HG02759 (cell line): ENCODE data around the gene SLC13A4.

ENCODE experiments used
- ATAC-seq: cut with Tn5 transposase; IDR thresholded peaks from one replicate; pipeline ENCODE4 v1.9.1; 2021; ENCODE audit warnings: mild to moderate bottlenecking, moderate library complexity; ENCODE audit not compliant: unreplicated experiment

The SLC13A4 gene

DNA sequence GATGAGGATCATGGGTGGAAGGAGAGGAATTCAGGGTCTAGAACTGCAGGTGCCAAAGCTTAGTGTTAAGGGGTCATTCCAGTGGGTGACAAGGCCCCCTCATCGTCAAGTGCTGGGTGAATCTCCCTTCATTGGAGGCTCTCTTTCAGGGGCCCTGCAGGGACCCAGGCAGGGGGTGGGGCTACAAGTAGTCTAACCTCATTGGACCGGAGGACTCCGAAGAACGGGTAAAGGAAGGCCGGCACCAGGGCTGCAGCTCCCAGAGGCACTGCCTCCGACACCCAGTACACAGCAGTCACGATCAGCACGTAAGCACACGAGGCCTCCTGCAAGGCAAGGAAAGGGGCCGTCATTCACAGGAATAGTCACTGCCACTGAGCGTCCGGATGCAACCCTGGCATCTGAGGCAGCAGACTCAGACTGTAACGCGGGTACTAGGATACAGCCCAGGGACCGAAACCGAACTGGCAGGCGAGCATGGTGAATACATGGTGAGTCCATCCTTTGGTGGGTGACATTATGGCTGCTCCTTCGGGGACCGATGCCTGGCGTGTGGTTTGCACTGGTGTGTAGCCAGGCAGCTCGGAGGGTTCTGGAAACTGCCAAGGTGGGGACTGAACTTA is 6.7 kb downstream of the SLC13A4 start:
- ATAC-seq, result no peak

- no peak for ATAC-seq
Measured at GRCh38 chr7:135719688-135720087, 8.3 kb downstream of the SLC13A4 start.

DNA sequence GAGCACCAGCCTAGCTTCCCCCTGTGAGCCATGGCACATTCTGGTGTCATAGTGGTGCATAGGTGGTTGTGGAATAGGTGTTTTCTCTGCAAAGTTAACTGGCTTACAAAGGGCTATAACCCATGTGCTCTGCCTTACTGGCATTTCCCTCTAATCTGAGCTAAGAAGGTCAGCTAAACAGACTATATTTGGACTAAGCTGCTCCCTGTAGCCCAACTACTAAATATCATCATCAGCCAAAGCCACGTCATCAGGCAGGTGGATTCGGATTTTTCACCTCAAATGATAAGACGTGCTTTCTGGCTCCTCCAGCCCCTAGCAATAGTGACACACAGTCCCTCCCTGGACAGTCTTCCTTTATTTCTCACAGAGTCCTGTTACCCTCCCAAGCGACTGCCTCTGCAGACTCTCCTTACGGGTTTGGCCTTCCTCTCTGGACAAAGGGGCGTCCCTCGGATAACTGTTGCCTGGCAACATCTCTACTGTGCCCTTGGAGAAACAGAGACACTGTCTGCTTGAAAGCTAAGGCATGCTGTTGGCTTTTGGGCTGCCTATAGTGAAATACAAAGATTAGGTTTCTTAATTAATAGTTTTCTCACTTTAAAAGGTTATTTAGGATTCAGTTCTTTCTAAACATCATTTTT is 9.1 kb downstream of the SLC13A4 start:
- ATAC-seq, result no peak

- no peak for ATAC-seq
Measured at GRCh38 chr7:135718219-135718618, 9.8 kb downstream of the SLC13A4 start.

DNA sequence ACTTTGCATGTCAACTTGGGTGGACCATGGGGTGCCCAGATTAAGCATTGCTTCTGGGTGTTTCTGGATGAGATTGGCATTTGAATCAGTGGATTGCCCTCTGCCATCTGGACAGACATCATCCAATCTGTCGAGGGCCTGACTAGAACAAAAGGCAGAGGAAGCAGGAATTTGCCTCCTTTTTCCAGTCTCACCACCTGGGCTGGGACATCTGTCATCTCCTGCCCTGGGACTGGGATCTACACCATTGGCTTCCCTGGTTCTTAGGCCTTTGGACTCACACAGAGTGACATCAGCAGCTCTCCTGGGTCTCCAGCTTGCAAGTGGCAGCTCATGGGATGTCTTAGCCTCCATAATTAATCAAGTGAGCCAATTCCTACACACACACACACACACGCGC is 10.3 kb downstream of the SLC13A4 start:
- no peak for ATAC-seq

DNA sequence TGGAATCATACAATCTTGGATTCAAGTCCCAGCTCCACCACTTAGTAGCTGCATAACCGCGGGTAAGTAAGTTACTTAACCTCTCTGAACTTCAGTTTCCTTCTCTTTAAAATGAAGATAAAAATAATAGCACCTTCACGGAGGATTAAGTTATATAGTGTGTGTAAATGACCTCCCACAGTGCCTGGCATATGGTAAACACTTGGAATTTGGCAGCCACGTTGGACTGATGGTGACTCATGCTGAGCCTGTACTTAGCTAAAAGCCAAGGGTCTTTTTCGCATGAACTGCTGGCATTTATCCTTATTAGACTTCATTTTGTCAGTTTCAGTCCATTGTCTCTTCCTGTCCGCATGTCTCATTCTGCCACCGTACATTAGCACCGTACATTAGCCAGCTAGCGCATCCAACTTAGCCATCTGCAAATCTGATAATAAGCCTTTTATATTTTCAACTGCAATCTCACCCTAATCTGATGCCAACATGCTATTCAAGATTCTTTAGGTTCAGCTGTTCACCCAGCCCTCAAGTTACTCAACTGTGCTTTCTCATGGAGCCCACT is 11.2 kb downstream of the SLC13A4 start:
- ATAC-seq, result no peak

DNA sequence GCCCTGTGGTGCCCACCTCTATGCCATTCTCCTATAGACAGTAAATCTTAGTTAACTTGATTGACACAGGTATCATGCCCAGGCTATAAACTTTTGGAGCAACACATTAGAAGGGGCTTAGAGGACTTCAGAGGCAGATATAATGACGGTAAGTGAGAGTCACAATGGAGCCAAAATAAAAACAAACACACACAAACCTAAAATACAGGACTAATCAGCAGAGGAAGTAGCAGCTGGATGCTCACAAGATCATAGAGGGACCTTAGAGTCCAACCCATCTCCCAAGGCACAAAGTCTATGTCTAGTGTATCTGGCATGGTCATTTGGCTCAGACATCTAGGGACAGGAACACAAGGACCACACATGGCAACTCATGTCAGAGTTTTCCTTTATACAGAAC is 12.3 kb downstream of the SLC13A4 start:
- ATAC-seq, result no peak

DNA sequence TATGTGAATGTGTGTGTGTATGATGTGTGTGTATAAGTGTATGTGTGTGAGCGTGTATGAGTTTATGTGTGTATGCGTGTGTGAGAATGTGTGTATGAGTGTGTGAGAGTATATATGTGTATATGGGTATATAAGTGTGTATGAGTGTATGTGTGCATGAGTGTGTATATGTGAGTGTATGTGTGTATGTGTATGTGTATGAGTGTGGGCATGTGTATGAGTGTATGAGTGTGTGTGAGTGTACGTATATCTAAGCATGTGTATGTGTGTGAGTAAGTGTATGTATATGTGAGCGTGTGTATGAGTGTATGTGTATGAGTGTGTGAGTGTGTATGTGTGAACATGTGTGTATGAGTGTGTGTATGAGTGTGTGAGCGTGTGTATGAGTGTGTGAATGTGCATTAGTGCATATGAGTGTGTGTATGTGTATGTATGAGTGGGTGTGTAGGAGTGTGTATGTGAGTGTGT is 12.9 kb downstream of the SLC13A4 start:
- no peak for ATAC-seq

GRCh38 chr7:135714534-135715009 is 13.4 kb downstream of the SLC13A4 start:
- no peak for ATAC-seq

GRCh38 chr7:135713836-135714470 is 14.0 kb downstream of the SLC13A4 start:
- ATAC-seq, result no peak

DNA sequence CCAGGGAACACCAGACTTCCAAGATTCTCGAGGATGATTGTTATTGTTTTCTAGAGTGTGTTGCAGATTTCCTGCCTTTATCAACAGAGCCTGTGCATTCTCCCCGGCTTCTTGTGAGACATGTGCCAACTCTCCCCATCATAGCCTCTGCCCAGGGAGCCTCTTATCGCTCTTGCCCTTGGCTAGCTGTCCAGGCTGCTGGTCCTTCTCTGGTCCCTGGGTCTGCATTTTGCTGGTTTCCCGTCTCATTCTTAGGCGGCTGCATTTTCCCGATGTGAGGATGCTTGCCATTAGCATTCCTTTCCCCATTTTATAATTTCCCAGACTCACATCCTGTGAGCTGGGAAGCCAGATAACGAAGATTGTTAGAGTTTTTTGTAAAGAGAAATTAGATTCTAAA is 15.2 kb downstream of the SLC13A4 start:
- no peak for ATAC-seq

DNA sequence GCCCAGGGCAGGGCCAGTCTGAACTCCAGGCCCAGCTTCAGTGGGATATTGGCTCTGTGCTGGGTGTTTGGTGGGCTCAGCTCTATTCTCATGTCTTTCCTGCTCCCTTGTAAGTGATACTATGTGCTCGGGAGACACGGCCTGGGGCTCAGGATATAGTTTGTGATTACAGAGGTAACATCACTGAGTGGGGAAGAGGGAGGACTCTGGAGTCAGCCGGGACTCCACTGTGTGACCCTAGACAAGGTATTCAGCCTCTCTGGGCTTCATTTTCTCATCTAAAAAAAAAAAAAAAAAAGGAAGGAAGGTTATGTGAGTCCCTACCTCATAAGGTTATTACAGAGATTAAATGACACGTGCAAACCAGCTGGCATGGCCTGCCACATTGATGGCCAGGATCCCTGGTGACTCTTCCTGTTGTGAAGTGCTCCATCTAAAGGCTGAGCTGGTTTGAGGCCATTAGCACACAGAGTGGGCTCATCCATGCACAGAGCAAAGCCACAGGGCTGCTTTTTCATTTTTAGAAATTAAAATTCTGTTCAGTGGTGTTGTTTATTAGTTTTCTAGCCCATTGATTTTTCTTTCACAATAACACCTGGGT is 15.7 kb downstream of the SLC13A4 start:
- ATAC-seq, result no peak

- ATAC-seq, result peak; percentile 11
Measured at GRCh38 chr7:135711139-135711469, 16.9 kb downstream of the SLC13A4 start.

DNA sequence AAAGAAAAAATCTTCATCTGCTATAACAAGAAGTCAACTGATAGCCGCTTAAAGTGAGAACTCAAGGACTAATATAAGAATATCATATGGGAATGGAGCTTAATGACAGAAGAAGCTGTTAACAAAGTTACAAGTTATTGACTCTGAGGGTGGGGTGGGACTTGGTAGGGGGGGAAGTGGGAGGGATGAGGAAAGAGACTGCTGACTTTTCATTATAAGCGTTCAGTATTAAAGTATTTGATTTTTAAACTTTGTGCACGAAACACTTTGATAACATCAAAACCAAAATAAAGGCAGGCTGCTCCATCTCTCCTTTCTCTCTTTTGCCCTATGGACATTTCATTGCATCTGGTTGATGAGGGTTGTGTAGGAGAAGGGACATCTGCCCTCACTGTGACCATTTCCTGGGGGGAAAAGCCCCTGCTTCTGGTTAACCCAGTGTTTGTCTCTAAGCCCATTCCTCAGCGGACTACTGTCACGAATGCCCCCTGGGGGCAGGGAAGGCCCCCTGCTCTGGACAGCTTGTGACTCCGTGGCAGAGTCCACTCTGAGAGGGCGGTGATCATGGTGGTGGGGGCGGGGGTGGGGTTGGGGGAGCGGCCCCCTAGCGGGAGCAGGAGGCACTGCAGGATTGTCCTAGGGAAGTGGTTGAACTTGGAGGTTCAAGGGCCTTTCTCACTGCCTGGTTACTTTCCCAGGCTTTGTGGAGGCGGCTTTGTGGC is 17.4 kb downstream of the SLC13A4 start:
- ATAC-seq, result peak; percentile 48

- no peak for ATAC-seq
Measured at GRCh38 chr7:135709508-135709907, 18.5 kb downstream of the SLC13A4 start.

DNA sequence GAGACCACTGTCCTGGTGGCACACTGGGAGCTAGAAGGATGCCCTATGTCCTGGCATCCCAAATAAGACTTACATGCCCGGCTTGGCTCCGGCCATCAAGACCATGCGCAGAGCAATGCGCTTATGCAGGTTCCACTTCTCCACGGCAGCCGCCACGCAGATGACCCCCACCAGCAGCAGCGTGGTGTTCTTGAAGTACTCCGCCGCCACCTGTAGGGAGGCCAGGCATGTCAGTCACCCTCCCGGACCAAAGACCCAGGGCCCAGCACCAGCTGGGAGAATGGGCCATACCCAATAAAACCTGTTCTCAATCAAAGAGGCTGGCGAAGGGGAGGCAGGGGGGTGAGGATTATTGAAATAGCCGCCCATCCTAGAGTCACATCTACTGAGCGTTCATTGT is 19.9 kb downstream of the SLC13A4 start:
- ATAC-seq, result no peak

GRCh38 chr7:135707570-135707966 is 20.4 kb downstream of the SLC13A4 start:
- no peak for ATAC-seq

GRCh38 chr7:135706858-135707569 is 21.0 kb downstream of the SLC13A4 start:
- ATAC-seq, result no peak

DNA sequence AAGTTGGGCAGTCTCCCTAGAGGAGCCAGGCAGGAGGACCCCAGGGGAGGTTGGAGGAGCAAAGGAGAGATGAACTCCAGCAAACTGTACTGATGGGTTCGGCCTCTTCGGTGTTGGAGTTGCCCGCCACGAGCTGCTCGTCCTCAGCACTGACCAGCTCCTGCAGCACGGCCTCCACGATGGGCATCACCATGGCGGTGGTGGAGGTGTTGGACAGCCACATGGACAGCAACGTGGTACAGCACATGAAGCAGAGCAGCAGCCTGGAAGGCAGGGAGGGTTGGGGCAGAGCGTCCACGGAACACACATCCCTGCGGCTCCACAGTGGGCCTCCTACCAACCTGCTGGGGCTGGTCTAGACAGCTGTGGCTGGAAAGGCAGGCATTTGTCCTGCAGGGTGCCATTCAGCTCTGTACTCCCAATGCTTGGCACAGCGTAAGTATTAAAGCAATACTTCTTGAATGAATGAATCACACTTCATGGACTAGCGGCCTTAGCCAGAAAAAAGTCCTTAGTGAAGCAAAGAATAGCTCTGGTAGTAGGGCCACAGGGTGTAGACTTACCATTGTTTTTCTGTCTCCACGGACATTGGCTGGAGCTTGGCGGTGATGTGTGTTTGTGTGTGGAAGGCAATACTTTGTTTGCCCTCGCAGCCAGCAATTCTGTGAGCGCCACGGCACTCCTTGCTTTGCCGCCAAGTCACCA is 21.8 kb downstream of the SLC13A4 start:
- ATAC-seq, result no peak

GRCh38 chr7:135704698-135705097 is 23.3 kb downstream of the SLC13A4 start:
- no peak for ATAC-seq
